Germinal center (tissue), 1 donor: ENCODE measurements around the gene LRRC36.
"Not testable (repeated sequence)": the region's sequence is repeated elsewhere in the genome, so short reads cannot be mapped to it uniquely, and the experiment has no call there.

Experiments
- DNase-seq: peaks from one replicate; pipeline ENCODE4 v3.0.0; 2012; ENCODE audit warnings: mixed read lengths, low spot score

Gene LRRC36

DNA sequence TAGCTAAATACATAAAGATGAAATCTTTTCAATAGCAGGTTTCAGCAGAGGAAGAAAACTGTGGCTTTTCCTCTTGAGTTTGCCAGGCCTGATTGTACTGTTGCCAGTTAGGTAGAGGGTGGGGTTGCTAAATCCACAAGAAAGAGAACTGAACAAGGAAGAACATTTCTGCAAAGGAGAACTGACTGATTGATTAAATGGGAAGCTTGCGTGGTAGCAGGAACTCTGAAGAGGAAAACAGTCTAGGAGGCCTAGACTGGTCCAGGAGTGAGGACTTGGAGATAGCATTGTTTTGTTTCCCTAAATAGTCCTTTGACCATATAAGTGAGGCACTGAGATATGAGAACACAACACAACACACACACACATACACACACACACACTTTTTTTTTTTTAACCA lies 18.8 kb downstream of the LRRC36 start:
- no peak for DNase-seq

DNA sequence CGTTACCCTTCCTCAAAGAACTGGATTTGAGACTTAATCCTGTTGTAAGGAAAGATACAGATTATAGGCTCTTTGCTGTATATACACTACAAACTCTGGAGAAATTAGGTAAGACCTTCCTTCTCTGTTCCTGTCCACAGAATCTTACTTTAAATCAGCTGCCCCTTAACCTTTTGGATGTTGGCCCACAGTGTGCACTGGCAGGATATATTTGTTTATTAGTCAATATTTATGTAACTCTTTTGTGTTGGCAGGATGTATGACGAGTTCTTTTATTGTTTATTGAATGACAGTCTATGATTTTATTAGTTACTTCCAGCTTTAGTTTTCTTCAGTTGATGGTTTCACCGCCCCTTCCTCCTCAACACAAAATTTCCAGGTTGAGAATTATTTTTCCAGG lies 19.7 kb downstream of the LRRC36 start:
- DNase-seq: no peak

DNA sequence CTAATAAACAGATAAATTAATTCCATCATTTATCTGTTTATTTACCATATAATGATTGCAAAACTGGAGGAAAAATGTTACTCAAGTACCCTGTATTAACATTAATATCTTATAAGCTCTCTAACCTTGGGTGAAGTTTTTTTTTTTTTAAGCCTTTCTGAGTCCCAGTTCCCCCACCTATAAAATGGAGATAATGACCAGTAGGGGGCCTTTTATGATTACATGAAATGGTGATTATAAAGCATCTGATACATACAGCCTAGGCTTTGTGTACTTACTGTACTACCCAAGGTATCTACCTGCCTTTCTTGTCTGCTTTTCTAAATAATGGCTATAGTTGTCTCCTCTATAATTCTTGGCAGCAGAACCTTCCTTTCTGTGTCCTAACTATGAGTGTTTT lies 22.6 kb downstream of the LRRC36 start:
- DNase-seq: no peak

DNA sequence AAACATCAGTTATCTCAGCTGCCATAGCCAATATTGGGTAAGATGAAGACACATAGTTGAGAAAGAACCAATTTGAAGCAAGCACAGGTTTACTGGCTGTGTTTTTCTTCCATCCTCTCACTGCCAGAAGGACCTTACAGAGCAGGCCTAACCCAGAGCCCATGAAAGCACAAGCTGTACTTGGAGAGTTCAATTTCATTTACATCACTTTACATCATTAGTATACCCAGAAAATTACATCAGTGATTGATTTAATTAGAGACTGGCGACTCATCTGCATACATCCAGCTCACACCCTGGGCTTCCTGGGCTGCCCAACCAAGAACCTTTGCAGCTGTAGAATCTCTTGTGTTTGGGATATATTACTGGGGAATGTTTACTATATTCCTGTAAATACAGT lies 23.7 kb downstream of the LRRC36 start:
- DNase-seq: no peak

DNA sequence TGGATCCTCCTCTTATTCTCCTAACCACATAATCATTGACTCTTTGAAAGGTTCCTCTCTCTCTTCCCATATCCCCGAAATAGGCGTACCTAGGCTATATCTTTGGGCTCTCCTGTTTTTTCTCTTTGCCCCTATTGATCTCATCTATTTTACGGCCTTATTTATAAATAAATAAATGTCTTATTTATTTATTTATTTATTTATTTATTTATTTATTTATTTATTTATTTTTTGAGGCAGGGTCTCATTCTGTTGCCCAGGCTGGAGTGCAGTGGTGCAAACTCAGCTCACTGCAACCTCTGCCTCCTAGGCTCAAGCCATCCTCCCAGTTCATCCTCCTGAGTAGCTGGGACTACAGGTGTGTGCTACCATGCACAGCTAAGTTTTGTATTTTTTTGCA lies 25.8 kb downstream of the LRRC36 start:
- DNase-seq: not testable (repeated sequence)

DNA sequence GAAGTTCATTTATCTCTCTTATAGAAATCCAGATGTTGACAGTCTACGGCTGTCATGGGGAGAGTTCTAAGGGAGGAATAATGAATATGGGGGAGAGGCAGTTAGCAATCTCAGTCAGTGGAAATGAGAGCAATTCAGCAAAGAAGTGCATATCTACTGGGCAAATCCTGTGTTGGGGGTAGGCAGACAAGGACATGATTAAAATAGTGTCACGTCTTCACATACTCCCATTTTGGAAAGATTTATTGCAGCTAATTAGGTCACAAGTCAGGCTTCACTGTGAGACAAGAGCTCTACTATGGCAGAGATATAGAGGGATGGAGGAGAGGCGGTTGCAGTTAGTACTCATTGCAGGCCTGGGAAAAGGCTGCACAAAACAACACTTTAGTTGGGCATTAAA lies 29.8 kb downstream of the LRRC36 start:
- DNase-seq: no peak

DNA sequence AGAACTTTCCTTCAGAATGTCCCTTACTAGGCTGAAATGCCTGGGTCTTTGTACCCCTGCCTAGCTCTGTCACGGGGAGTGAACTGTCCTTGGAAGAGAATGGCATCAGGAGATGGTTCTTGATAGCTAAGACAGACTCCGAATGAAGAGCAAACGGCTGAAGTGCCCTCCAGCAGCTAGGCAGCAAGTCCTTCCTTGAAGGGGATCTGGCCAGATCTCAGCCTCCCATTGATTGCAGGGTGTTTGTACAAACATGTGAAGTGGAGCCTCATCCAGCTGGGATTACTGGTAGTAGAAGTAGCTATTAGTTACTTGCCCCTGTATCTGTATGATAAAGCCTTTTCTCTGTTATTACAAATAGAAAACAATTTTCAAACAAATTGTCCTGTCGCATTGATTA lies 30.9 kb downstream of the LRRC36 start:
- no peak for DNase-seq

DNA sequence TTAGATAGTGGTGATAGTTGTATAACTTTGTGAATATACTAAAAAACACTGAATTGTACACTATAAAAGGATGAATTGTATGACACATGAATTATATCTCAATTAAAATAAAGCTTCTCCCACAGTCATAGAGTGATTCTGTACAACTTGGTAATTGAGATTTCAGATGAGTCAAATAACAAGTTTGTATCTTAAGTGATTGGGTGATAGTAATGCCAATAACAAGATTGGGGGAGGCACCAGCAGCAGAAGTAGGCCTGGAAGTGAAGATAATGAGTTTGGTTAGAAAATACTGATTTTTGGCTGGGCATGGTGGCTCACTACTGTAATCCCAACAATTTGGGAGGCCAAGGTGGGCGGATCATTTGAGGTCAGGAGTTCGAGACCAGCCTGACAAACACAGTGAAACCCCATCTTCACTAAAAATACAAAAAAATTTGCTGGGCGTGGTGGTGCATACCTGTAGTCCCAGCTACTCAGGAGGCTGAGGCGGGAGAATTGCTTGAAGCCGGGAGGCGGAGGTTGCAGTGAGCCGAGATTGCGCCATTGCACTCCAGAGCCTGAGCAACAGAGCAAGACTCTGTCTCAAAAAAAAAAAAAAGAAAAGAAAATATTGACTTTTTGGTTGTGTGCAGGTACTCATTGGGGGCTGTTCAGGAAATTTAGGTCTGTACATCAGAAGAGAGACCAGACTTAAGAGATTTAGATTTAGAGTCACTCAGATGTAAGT lies 33.1 kb downstream of the LRRC36 start:
- DNase-seq: not testable (repeated sequence)

DNA sequence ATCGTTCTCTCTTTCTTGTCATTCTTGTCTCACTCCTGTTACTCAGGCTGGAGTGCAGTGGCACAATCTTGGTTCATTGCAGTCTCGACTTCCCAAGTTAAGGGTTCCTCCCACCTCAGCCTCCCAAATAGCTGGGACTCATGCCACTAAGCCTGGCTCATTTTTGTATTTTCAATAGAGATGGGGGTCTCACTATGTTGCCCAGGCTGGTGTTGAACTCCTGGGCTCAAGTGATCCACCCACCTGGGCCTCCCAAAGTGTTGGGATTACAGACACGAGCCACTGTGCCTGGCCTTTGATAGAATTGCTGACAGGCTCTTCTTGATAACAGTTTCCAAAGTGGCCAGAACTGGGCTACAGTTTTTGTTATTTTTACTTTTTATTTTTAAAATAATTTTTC lies 34.4 kb downstream of the LRRC36 start:
- DNase-seq: no peak

DNA sequence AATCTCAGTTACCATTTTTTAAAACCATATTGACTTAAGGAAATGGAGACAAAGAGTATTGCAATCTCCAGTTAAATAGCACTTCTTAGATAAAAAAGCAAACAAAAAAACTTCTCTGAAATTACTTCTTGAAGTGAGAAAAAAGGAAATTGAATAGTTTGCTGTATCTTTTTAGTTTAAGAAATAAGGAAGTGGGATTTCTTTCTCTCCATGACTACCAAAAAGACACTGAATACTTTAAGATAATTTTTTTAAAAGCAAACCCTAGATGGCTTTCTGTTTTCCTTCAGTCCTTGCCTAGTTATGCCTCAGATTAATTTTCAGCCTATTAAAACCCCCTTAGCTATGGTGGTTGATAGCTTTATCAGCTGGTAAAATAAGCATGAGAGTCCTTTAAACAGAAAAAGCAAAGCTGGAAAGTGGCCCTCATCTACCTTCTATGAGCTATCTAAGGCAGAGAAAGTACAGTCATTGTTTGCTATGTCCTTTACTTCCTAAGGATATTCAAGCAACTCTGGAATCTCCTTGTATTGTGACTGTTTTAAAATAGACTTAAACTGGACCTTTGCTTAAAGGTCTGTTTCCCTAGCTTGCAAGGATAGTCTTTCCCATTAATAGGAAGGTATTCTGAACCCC lies 38.1 kb downstream of the LRRC36 start:
- DNase-seq: no peak

DNA sequence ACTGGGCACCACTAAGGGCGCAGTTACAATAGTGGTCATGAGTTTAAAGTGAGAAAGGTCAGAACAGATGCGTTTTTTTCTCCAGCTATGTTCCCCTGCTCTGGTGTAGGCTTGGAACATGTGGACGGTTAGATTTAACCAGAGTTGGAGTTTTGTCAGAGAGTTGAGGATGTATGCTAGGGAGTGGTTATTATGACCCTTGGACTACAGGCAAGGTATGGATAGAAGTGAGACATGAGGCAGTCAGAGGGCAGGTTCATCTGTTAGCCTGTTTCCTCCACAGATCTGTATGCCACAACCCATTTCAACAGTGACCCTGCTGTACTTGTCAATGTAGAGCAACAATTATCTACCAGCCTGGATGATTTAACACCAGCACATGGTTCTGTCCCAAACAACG lies 44.0 kb downstream of the LRRC36 start:
- DNase-seq: no peak

DNA sequence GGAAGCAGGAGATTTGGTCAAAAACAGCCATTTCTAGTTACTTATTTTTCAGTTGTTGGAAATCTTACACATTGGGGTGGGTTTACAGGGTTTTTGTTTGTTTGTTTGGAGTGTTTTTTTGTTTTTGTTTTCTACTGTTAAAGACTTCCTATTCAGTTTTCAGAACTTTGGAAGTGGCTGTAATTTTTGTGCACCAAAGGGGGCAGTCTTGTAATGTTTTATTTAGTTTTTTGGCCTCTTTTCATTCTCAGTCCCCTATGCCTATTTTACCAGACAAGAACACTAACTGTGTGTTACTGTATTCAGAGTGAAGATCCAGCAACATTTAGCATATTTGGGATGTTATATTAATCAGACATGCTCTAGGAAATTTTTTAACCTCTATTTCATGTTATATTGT lies 46.0 kb downstream of the LRRC36 start:
- no peak for DNase-seq

DNA sequence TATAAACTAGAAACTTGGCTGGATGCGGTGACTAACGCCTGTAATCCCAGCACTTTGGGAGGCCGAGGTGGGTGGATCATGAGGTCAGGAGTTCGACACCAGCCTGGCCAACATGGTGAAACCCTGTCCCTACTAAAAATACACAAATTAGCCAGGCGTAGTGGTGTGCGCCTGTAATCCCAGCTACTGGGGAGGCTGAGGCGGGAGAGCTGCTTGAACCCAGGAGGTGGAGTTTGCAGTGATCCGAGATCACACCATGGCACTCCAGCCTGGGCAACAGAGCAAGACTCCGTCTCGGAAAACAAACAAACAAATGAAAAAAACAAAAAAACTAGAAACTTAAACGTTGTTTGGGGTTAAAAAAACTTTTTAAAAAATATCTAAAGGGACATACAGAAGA lies 49.4 kb downstream of the LRRC36 start:
- not testable (repeated sequence) for DNase-seq

DNA sequence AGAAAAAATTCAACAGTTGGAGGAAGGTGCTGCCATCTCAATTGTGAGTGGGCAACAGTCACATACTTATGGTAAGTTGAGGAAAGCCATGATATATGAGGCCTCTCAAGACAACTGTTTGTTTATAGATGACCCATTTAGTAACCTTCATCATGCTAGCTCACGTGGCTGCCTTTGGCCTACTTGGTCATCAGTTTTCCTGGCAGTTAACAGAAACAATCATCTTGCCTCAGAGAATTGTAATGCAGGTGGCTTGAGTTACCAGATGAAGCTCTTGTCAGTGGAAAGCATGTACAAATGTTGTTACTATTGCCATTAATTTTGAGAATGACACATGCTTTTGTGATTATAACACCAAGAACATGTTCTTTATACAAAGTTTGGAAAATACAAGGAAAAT lies 52.0 kb downstream of the LRRC36 start:
- DNase-seq: no peak

DNA sequence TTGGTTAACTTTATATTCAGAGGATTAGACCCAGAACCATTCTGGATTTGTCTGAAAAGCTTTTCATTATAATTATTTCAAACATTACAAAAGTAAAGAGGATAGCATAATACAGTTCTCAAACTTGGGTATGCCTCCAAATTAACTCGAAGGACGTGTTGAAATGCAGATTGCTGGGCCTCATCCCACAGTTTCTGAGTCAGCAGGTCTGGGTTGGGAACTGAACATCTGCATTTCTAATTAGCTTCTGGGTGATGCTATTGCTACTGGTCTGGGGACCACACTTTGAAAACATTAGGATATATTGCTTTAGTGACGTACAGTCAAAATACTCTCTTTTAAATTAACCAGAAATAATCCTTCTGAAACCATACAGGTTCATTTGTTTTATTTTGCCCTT lies 56.7 kb downstream of the LRRC36 start:
- no peak for DNase-seq

DNA sequence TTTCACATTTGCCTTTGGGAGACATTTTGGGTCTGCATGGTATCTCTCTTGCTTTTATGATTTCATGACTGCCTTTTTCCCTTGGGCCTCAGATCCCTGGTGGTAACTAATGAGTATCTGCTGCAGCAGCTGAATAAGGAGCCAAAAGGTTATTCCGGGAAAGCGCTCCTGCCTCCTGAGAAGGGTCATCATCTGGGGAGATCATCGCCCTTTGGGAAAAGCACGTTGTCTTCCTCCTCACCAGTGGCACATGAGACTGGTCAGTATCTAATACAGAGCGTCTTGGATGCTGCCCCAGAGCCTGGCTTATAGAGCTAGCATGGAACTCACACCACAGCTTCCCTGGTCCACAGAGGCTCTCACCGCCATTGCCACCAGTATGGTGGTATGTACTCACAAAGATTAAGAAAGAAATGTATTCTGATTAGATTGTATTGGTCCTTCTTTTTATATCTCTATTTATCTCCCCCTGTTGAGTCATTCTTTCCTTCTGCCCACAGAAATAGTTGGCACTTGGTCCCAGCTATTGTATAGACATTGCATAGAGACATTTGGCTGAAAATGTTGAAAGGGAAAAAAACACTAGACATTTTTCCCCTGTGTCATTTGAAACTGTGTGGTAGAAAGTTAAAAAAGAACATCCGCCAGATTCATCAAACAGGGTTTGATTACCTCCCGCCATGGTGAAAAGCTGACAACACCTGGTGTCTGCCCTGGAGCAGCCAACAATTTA lies 58.3 kb downstream of the LRRC36 start:
- no peak for DNase-seq

DNA sequence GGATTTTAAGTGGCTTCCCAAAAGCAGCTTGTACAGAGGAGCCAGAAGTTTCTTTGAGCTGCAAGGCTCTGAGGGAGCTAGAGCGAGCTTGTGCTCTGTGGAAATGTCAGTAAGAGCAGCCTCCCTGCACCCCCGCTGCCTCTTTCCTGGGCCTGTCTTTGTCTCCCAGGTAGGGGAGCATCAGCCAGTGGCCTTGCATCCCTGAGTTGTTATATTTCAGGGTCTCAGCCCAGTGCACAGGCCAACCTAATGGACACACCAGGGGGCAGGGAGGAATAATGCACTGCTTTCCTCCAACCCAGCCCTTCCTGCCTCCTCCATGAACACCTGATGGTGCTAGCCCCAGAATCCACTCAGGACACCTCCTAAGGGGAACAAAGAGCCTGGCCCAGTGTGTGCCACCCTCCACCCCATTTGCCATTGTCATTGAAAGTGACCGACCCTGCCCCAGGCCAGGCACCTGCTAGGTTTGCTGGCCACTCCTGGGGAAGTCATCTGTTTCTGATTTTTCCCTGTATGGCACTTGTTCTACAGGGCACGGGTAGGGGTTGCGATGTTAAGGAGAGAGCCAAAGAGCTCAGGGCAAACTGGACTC lies 60.3 kb downstream of the LRRC36 start:
- no peak for DNase-seq

DNA sequence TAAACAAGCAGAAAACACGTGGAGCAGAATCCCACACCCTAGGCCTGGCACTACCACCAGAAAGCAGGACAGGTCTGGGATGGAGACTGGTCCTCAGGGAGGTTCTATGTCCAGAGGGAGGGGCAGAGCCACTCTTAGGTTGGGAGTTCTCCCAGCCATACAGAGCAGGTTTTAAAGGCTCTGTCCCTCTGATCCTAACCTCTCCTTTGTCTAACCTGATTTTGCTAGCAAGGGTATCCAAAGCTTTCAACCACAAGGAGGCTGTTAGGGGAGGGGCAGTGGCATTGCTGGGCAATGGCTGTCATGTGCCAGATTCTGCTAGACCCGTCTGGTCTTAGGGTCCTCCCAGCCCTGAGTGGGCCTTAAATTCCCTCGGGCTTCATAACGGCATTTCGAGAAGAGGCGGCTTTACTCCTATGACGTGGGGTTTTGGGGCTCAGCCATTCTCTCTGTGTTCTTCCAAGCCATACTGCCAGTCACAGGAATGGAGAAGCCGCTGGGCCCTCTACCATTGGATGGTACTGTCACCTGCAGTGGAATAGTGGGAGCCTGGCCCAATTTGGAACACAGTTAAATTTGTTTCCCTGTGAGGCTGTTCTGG lies 61.0 kb downstream of the LRRC36 start:
- no peak for DNase-seq

DNA sequence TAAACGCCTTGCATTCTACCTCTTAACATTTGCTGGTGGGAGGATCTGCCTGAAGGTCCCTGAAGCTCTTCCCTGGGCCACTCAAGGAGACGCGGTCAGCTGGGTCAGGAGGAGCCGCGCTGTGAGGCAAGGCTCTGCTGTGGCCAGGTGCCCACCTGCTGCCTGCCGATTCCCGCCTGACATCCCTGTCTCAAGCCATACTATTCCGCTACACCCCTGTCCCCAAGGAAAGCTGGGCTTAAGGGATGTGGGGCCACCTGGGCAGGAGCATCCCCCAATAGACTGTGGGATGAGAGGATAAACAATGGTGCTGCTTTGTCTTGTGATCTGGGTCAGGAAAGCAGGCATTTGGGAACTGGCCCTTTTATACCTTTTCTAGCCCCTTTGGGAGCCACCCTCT lies 61.6 kb downstream of the LRRC36 start:
- no peak for DNase-seq

DNA sequence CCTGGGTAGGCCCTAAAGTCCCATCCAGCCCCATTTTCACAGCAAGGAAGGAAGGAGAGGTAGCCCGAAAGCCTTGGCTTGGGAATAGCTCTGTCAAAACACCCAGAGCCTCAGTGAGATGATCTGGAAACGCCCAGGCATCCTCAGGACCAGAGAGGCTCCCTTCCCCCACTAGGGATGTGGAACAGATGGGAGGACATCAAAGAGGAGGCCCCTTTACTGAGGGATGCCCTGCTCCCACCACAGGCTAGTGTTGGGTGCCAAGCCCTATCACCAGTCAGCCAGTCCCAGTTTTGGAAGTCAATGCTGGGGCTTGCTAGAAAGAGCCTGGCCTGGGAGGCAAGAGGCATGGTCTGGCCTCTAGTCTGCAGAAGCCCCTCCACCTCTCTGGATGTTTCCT lies 62.0 kb downstream of the LRRC36 start:
- DNase-seq: no peak

DNA sequence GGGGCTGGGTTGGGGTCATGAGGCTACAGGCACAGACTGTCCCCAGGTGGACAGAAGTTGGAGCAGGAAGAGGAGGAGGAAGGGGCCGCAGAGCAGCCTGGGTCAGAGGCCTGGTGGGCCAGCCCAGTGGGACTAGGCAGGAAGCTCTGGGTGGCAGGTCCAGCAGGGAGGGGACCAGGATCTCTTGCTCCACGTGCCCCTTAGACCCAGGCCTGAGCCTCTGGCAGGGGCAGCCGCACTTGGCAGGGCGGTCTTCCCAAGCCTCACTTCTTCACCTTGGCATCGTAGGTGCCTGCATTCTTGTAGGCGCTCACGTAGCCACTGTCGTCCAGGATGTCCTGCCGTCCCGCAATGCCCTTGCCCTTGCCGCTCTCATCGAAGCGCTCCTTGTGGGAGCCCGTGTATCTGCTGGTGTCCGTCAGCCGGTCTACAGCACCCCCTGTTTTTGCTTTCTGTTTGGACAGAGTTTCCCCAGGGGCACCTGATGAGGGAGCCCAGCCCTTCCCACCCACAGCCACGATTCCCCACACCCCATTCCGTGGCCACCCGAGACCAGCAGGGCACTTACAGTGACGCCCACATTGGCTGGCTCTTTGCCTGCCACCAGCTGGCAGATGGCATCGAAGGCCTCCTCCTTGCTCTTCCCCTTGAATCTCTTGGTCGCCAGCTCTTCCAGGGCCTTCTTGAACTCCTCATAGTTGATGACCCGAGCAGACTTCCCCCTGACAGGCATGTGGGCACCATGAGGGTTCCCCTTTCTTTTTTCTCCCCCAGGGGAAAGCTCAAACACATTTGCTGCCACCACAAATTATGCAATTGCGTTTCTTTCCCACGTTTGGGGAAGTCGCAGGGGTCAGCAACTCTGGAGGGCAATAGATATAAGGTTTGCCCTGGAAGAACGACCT lies 63.5 kb downstream of the LRRC36 start:
- no peak for DNase-seq
